Right cardiac atrium (tissue), 5 donors: ENCODE results near the gene CASZ1. TPM values are rescaled to one million over a fixed set of nuclear protein-coding genes. Genes with fewer than 3 reads are reported as not detected.
A peak's percentile ranks its signal among the peaks of the same experiment; 100 is the strongest.

Experiments used
- ATAC-seq, 2 donors: fragments of 200-7000 bp; cut with Tn5 transposase; one replicate each; pipeline versions ENCODE4 v1.8.0 to v1.9.1; 2020; ENCODE audit warnings: moderate library complexity in 2 of 2, mild to moderate bottlenecking in 1 of 2
- DNase-seq, 3 donors: peaks; one replicate each; pipeline ENCODE4 v3.0.0-alpha.2; 2020
- H3K27ac ChIP-seq: one replicate; pipeline ENCODE4 v1.5.1; 2013; ENCODE audit warnings: mild to moderate bottlenecking, low read length, control low read depth, moderate library complexity
- H3K27me3 ChIP-seq: one replicate; pipeline ENCODE4 v1.6.1; 2013; ENCODE audit not compliant: control insufficient read depth, insufficient read depth
- H3K4me1 ChIP-seq: one replicate; pipeline ENCODE4 v1.6.1; 2013; ENCODE audit warnings: low read length; ENCODE audit not compliant: control insufficient read depth, insufficient read depth
- H3K4me3 ChIP-seq: one replicate; pipeline ENCODE4 v1.5.1; 2013; ENCODE audit warnings: low read length, control low read depth
- H3K9me3 ChIP-seq: one replicate; pipeline ENCODE4 v1.6.1; 2013; ENCODE audit warnings: low read length; ENCODE audit not compliant: control insufficient read depth
- WGBS: extraction: QIAGEN DNeasy Blood & Tissue Kit; methylation state at CpG from one replicate; pipeline ENCODE4 v1.1.7; 2013; 5-methylcytosine and 5-hydroxymethylcytosine counted together
- intact Hi-C, 4 donors: fragments of 100-400 bp; cut with DNase I; formaldehyde crosslinking; loops; one replicate each; pipeline versions ENCODE4 v1.11.0 to v1.14.0; 2022 to 2023
- polyA plus RNA-seq: library from polyadenylated mRNA; stranded (reverse); fragments of 200-250 nt; gene quantifications from one replicate; pipeline ENCODE4 v1.2.3, GENCODE V29; 2013
- total RNA-seq, 4 donors: library from RNA; stranded (reverse); fragmentation: NEBNext Ultra II Directional; extraction: Animal tissue kit (Norgen Biotek cat#: 25700); gene quantifications; one replicate each; pipeline ENCODE4 v1.2.1, GENCODE V29; 2021
- donor health status: healthy with polysubstance abuse.
- donor health status: DM: no; HTN: yes; CAD: no.
- donor health status: DM: no; HTN: no; CAD: no.
- donor health status: DM: no; HTN: yes; CAD: no; lungs with severe emphysema.
- donor health status: DM: yes; HTN: yes; CAD: no.

Gene CASZ1
- total and polyA plus RNA-seq, 5 donors, result 24.2 to 98.9 (median 54.5) TPM

GRCh38 chr1:10833630-10834557, 37.4 kb upstream of the CASZ1 start:
- ATAC-seq (no peak), DNase-seq (peak in 1 of 3 donors; percentile 1)
- WGBS, result 77% methylated on average over 9 of the region's 9 CpGs
- Histone ChIP-seq H3K4me3 (no peak overlapping the region), H3K27ac (no peak overlapping the region), H3K9me3 (no peaks in the 10 kb centered on the region), H3K27me3 (no peaks in the 10 kb centered on the region), H3K4me1 (no peaks in the 10 kb centered on the region)
- intact Hi-C loops, result no loop called here

GRCh38 chr1:10832703-10833102, 36.3 kb upstream of the CASZ1 start:
- peak in 1 of 3 donors; percentile 7 for DNase-seq
- no peak for ATAC-seq
- no peaks in the 10 kb centered on the region for H3K4me1 ChIP-seq
- no peaks in the 10 kb centered on the region for H3K9me3 ChIP-seq
- no peak overlapping the region for H3K4me3 ChIP-seq
- H3K27ac ChIP-seq, result no peak overlapping the region
- H3K27me3 ChIP-seq, result no peaks in the 10 kb centered on the region
- 86% methylated on average over 3 of the region's 3 CpGs for WGBS
- intact Hi-C loops, result no loop called here

- H3K4me3 ChIP-seq, result no peak overlapping the region
- H3K27ac ChIP-seq, result no peak overlapping the region
- DNase-seq (no peak), ATAC-seq (no peak)
- intact Hi-C loops, result no loop called here
- no peaks in the 10 kb centered on the region for H3K4me1 ChIP-seq
- H3K9me3 ChIP-seq, result no peaks in the 10 kb centered on the region
- 88% methylated on average over 10 of the region's 10 CpGs for WGBS
- H3K27me3 ChIP-seq, result no peaks in the 10 kb centered on the region
These were observed 34.7 kb upstream of the CASZ1 start for GRCh38 chr1:10830961-10831668.

- DNase-seq (no peak), ATAC-seq (no peak)
- intact Hi-C loops, result no loop called here
- H3K4me3 ChIP-seq, result no peak overlapping the region
- H3K4me1 ChIP-seq, result no peaks in the 10 kb centered on the region
- H3K27me3 ChIP-seq, result no peaks in the 10 kb centered on the region
- WGBS, result 37% methylated on average over 17 of the region's 17 CpGs
- H3K27ac ChIP-seq, result no peak overlapping the region
- no peaks in the 10 kb centered on the region for H3K9me3 ChIP-seq
These were observed 33.6 kb upstream of the CASZ1 start for GRCh38 chr1:10829965-10830515.

GRCh38 chr1:10829067-10829818, 32.8 kb upstream of the CASZ1 start:
- intact Hi-C loops, result no loop called here
- no peaks in the 10 kb centered on the region for H3K27me3 ChIP-seq
- ATAC-seq (no peak), DNase-seq (no peak)
- 73% methylated on average over 14 of the region's 14 CpGs for WGBS
- H3K4me1 ChIP-seq, result no peaks in the 10 kb centered on the region
- no peaks in the 10 kb centered on the region for H3K9me3 ChIP-seq
- H3K27ac ChIP-seq, result no peak overlapping the region
- H3K4me3 ChIP-seq, result no peak overlapping the region

- ATAC-seq (no peak), DNase-seq (no peak)
- H3K4me1 ChIP-seq, result no peaks in the 10 kb centered on the region
- no peaks in the 10 kb centered on the region for H3K27me3 ChIP-seq
- no peak overlapping the region for H3K4me3 ChIP-seq
- intact Hi-C loops, result no loop called here
- H3K27ac ChIP-seq, result no peak overlapping the region
- 76% methylated on average over 43 of the region's 43 CpGs for WGBS
- H3K9me3 ChIP-seq, result no peaks in the 10 kb centered on the region
These were observed 31.2 kb upstream of the CASZ1 start for GRCh38 chr1:10827377-10828333.

- Histone ChIP-seq H3K27me3 (no peaks in the 10 kb centered on the region), H3K4me3 (no peak overlapping the region), H3K9me3 (no peaks in the 10 kb centered on the region), H3K27ac (no peak overlapping the region), H3K4me1 (no peaks in the 10 kb centered on the region)
- intact Hi-C loops, result no loop called here
- 59% methylated on average over 6 of the region's 6 CpGs for WGBS
- ATAC-seq, result no peak
- no peak for DNase-seq
These were observed 29.1 kb upstream of the CASZ1 start for GRCh38 chr1:10825592-10825991.

GRCh38 chr1:10824821-10825540, 28.5 kb upstream of the CASZ1 start:
- no peak overlapping the region for H3K4me3 ChIP-seq
- no peaks in the 10 kb centered on the region for H3K9me3 ChIP-seq
- WGBS, result 48% methylated on average over 19 of the region's 19 CpGs
- intact Hi-C loops, result no loop called here
- DNase-seq (no peak), ATAC-seq (no peak)
- H3K4me1 ChIP-seq, result no peaks in the 10 kb centered on the region
- H3K27me3 ChIP-seq, result no peaks in the 10 kb centered on the region
- H3K27ac ChIP-seq, result no peak overlapping the region

- peak; percentile 40 to 72 (median 63) for DNase-seq
- intact Hi-C loops, result no loop called here
- Histone ChIP-seq H3K9me3 (no peaks in the 10 kb centered on the region), H3K4me1 (no peaks in the 10 kb centered on the region), H3K4me3 (no peak overlapping the region), H3K27ac (peak overlapping the region; percentile 71), H3K27me3 (no peaks in the 10 kb centered on the region)
- peak; percentile 4 to 61 for ATAC-seq
- WGBS, result 45% methylated on average over 14 of the region's 14 CpGs
These were observed 26.6 kb upstream of the CASZ1 start for GRCh38 chr1:10823000-10823401.
